Medulla oblongata (tissue), 1 donor: ENCODE measurements around the gene SPTAN1.
"Not testable (repeated sequence)": the region's sequence is repeated elsewhere in the genome, so short reads cannot be mapped to it uniquely, and the experiment has no call there.

Experiments
- DNase-seq: peaks from one replicate; pipeline ENCODE4 v3.0.0-alpha.2; 2015; ENCODE audit errors: extremely low spot score

Gene SPTAN1

GRCh38 chr9:128552744-128553440, 505 bp downstream of the SPTAN1 start:
- DNase-seq = peak; percentile 50

GRCh38 chr9:128553728-128554127, 1.3 kb downstream of the SPTAN1 start:
- DNase-seq = peak; percentile 21

GRCh38 chr9:128554155-128554862, 1.9 kb downstream of the SPTAN1 start:
- no peak for DNase-seq

GRCh38 chr9:128555180-128555721, 2.9 kb downstream of the SPTAN1 start:
- DNase-seq = peak; percentile 24

- no peak for DNase-seq
Observed at GRCh38 chr9:128556276-128556675, 3.9 kb downstream of the SPTAN1 start.

- no peak for DNase-seq
Observed at GRCh38 chr9:128556926-128557634, 4.7 kb downstream of the SPTAN1 start.

GRCh38 chr9:128558431-128559310, 6.3 kb downstream of the SPTAN1 start:
- peak; percentile 97 for DNase-seq

GRCh38 chr9:128565578-128565977, 13.2 kb downstream of the SPTAN1 start:
- DNase-seq = no peak

GRCh38 chr9:128568470-128569078, 16.2 kb downstream of the SPTAN1 start:
- no peak for DNase-seq

GRCh38 chr9:128575469-128575868, 23.1 kb downstream of the SPTAN1 start:
- peak; percentile 76 for DNase-seq

GRCh38 chr9:128575916-128576315, 23.5 kb downstream of the SPTAN1 start:
- no peak for DNase-seq

GRCh38 chr9:128577206-128577605, 24.8 kb downstream of the SPTAN1 start:
- DNase-seq = no peak

GRCh38 chr9:128579194-128579593, 26.8 kb downstream of the SPTAN1 start:
- DNase-seq = no peak

GRCh38 chr9:128580731-128581130, 28.3 kb downstream of the SPTAN1 start:
- DNase-seq = no peak

GRCh38 chr9:128585155-128585554, 32.8 kb downstream of the SPTAN1 start:
- DNase-seq = not testable (repeated sequence)

GRCh38 chr9:128586934-128587333, 34.5 kb downstream of the SPTAN1 start:
- not testable (repeated sequence) for DNase-seq

GRCh38 chr9:128587453-128587852, 35.1 kb downstream of the SPTAN1 start:
- no peak for DNase-seq

GRCh38 chr9:128588581-128589233, 36.3 kb downstream of the SPTAN1 start:
- DNase-seq = no peak

GRCh38 chr9:128593039-128593438, 40.7 kb downstream of the SPTAN1 start:
- DNase-seq = no peak

GRCh38 chr9:128593856-128594255, 41.5 kb downstream of the SPTAN1 start:
- no peak for DNase-seq
